Measurements from ENCODE around the gene CEP290. TPM values are rescaled to one million over a fixed set of nuclear protein-coding genes. Genes with fewer than 3 reads are reported as not detected.

CEP290 gene
- total and polyA plus RNA-seq, 2 donors from 2014 or later = 5.1 to 18.2 TPM

DNA sequence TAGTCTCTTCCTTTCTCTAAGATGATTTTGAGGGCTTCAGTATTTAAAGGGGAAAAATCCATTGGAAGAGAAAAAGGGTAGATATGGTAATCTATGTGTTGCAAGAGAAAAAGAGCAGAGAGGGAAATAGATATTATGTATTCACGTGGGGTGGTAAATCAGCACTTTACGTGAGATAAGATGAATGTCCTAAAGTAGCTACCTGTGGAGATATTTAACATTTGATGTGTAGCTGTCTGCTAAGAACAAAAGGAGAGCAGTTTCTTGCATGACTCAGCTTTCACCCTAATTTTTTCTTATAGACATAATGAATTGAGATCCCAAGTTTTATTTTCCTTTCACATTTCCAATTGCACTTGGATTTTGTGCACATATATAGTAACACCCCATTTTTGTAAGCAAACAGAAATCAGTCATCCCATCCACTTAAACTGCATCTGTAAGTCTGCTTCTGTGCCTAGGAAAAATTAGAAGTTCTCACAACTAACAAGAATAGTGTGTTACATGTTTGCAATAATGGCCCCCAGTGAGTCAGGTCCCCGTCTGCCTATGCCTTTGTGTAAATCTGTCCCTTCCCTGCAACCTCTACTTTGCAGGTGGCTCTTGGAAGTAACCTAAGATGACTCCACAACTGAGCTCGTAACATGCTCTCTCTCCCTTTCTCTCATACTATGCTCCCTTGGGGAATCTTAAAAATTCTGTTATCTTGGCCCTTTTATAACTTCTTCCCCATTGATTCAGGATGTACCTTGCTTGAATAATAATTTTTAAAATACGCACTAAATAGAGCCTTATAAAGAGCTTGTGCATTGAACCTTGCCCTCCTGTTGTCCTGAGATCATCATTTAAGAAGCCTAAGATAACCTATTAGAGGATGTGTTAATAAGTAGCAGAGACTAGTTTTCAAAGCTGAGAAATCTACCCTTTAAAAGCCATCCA, 3.9 kb upstream of the CEP290 start:
- intact Hi-C loops (cut with DNase I) = no loop called here
- H3K9me3 ChIP-seq (ENCODE audit: control insufficient read depth in 2 of 3, insufficient read depth in 1 of 3, low read length in 3 of 3) = no peaks in the 10 kb centered on the region
- H3K4me3 ChIP-seq (ENCODE audit: low read length in 3 of 3) = no peak overlapping the region
- no peak for FAIRE-seq
- no peak overlapping the region for H3K9ac ChIP-seq (ENCODE audit: low read length in 3 of 3)
- H3K27ac ChIP-seq (ENCODE audit: low read depth in 2 of 2, low read length in 2 of 2) = no peak overlapping the region
- peak in 1 of 5 donors; percentile 13 for DNase-seq
- peaks cover 0 to 8% (median 0%) of the 10 kb centered on the region in 3 donors for H3K36me3 ChIP-seq (ENCODE audit: control insufficient read depth in 2 of 3, insufficient read depth in 3 of 3, low read length in 3 of 3)
- TF ChIP-seq, protein P1, sequence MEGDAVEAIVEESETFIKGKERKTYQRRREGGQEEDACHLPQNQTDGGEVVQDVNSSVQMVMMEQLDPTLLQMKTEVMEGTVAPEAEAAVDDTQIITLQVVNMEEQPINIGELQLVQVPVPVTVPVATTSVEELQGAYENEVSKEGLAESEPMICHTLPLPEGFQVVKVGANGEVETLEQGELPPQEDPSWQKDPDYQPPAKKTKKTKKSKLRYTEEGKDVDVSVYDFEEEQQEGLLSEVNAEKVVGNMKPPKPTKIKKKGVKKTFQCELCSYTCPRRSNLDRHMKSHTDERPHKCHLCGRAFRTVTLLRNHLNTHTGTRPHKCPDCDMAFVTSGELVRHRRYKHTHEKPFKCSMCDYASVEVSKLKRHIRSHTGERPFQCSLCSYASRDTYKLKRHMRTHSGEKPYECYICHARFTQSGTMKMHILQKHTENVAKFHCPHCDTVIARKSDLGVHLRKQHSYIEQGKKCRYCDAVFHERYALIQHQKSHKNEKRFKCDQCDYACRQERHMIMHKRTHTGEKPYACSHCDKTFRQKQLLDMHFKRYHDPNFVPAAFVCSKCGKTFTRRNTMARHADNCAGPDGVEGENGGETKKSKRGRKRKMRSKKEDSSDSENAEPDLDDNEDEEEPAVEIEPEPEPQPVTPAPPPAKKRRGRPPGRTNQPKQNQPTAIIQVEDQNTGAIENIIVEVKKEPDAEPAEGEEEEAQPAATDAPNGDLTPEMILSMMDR (IDR thresholded peaks at IDR 0.05; ENCODE audit: borderline replicate concordance, extremely low read depth, insufficient read depth) = no peak
- no peaks in the 10 kb centered on the region for H3K27me3 ChIP-seq (ENCODE audit: control insufficient read depth, insufficient read depth, low read length)
- H3K4me1 ChIP-seq (ENCODE audit: control insufficient read depth in 2 of 3, insufficient read depth in 2 of 3, low read depth in 1 of 3, low read length in 3 of 3) = peaks cover 0 to 15% (median 7%) of the 10 kb centered on the region in 3 donors

- peak in 1 of 5 donors; percentile 2 for DNase-seq
- Histone ChIP-seq H3K27me3 (ENCODE audit: control insufficient read depth, insufficient read depth, low read length) (no peaks in the 10 kb centered on the region), H3K9ac (ENCODE audit: low read length in 3 of 3) (no peak overlapping the region), H3K36me3 (ENCODE audit: control insufficient read depth in 2 of 3, insufficient read depth in 3 of 3, low read length in 3 of 3) (peaks cover 0 to 2% (median 0%) of the 10 kb centered on the region in 3 donors), H3K4me1 (ENCODE audit: control insufficient read depth in 2 of 3, insufficient read depth in 2 of 3, low read depth in 1 of 3, low read length in 3 of 3) (peaks cover 0 to 15% (median 7%) of the 10 kb centered on the region in 3 donors), H3K4me3 (ENCODE audit: low read length in 3 of 3) (peak overlapping the region in 2 of 3 donors; percentile 1 to 8), H3K27ac (ENCODE audit: low read depth in 2 of 2, low read length in 2 of 2) (no peak overlapping the region), H3K9me3 (ENCODE audit: control insufficient read depth in 2 of 3, insufficient read depth in 1 of 3, low read length in 3 of 3) (no peaks in the 10 kb centered on the region)
- no peak for FAIRE-seq
- intact Hi-C loops (cut with DNase I) = no loop called here
- TF ChIP-seq, protein P1 (IDR thresholded peaks at IDR 0.05; ENCODE audit: borderline replicate concordance, extremely low read depth, insufficient read depth) = no peak
These were observed 2.9 kb upstream of the CEP290 start for GRCh38 chr12:88144546-88145468.

DNA sequence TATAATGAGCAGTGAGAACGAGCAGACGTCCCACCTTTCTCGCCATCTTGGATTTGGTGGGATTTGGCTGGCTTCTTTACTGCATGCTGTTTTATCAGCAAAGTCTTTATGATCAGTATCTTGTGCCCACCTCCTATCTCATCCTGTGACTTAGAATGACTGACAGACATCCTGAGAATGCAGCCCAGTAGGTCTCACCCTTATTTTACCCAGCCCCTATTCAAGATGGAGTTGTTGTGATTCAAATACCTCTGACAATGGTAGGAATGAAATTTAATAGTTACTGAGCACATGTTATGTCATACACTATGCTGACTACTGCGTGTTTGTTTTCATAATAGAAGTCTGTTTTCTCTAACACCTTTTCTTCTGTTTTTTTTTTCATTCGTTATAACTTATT, 2.1 kb upstream of the CEP290 start:
- TF ChIP-seq, protein P1 (IDR thresholded peaks at IDR 0.05; ENCODE audit: borderline replicate concordance, extremely low read depth, insufficient read depth) = no peak
- no peak for DNase-seq
- Histone ChIP-seq H3K9me3 (ENCODE audit: control insufficient read depth in 2 of 3, insufficient read depth in 1 of 3, low read length in 3 of 3) (no peaks in the 10 kb centered on the region), H3K36me3 (ENCODE audit: control insufficient read depth in 2 of 3, insufficient read depth in 3 of 3, low read length in 3 of 3) (no peaks in the 10 kb centered on the region), H3K27me3 (ENCODE audit: control insufficient read depth, insufficient read depth, low read length) (no peaks in the 10 kb centered on the region), H3K4me3 (ENCODE audit: low read length in 3 of 3) (peak overlapping the region in 1 of 3 donors; percentile 20), H3K9ac (ENCODE audit: low read length in 3 of 3) (no peak overlapping the region), H3K27ac (ENCODE audit: low read depth in 2 of 2, low read length in 2 of 2) (no peak overlapping the region), H3K4me1 (ENCODE audit: control insufficient read depth in 2 of 3, insufficient read depth in 2 of 3, low read depth in 1 of 3, low read length in 3 of 3) (peaks cover 0 to 15% (median 7%) of the 10 kb centered on the region in 3 donors)
- no peak for FAIRE-seq
- intact Hi-C loops (cut with DNase I) = no loop called here

Measured in kidney (tissue), 14 donors.